Body of pancreas (tissue), 4 donors: ENCODE measurements around the gene MAPK8IP2.

Source experiments
- CTCF ChIP-seq, 7 experiments: fragments of 450-650 bp in 4 of 7; fragments of 200-600 bp in 3 of 7; sonication (generic) in 3 of 7; IDR thresholded peaks; one replicate each; pipeline ENCODE4 v1.5.1; 2016 to 2019; ENCODE audit warnings: antibody characterized with exemption in 7 of 7
- POLR2A ChIP-seq, 3 donors: fragments of 450-650 bp; IDR thresholded peaks; one replicate each; pipeline ENCODE4 v1.6.1; 2016; ENCODE audit warnings: antibody characterized with exemption in 3 of 3, mild to moderate bottlenecking in 2 of 3

- no peak for TF ChIP-seq POLR2A (IDR thresholded peaks at IDR 0.05)
- TF ChIP-seq CTCF (IDR thresholded peaks at IDR 0.05): no peak
Measured at GRCh38 chr22:50569041-50569459, 31.5 kb upstream of the MAPK8IP2 start.
